HG03460 (cell line): ENCODE results near the gene AADACL3.
"Not testable (repeated sequence)": the region's sequence is repeated elsewhere in the genome, so short reads cannot be mapped to it uniquely, and the experiment has no call there.

Experiments used
- ATAC-seq: cut with Tn5 transposase; IDR thresholded peaks from one replicate; pipeline ENCODE4 v1.9.1; 2021; ENCODE audit not compliant: unreplicated experiment

AADACL3 gene, protein sequence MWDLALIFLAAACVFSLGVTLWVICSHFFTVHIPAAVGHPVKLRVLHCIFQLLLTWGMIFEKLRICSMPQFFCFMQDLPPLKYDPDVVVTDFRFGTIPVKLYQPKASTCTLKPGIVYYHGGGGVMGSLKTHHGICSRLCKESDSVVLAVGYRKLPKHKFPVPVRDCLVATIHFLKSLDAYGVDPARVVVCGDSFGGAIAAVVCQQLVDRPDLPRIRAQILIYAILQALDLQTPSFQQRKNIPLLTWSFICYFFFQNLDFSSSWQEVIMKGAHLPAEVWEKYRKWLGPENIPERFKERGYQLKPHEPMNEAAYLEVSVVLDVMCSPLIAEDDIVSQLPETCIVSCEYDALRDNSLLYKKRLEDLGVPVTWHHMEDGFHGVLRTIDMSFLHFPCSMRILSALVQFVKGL

DNA sequence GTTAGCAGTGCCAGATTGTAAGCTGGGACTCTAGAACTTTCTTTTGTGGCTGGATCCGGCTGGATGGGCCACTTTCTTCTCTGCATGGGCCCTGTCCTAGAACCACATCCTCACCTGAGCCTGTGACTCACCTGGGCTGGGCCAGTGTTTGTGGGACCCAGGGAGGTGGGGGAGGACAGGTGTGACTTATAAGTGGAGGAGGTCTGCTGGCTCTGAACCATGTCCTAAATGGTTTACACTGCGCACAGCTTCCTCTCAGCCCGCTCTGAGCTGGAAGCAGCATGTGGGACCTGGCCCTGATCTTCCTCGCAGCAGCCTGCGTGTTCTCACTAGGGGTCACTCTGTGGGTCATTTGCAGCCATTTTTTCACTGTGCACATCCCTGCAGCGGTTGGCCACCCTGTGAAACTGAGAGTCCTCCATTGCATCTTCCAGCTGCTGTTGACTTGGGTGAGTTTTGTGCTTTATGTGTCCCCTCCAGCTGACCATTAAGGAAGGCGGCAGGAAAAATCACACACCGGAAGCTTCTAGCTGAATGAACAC is at the start of gene AADACL3:
Gene AADACL3, plus strand, starts transcription at position 215 of the 542 bp plus-strand sequence. Its CDS starts 67 bp downstream, at position 282.
- no peak for ATAC-seq

DNA sequence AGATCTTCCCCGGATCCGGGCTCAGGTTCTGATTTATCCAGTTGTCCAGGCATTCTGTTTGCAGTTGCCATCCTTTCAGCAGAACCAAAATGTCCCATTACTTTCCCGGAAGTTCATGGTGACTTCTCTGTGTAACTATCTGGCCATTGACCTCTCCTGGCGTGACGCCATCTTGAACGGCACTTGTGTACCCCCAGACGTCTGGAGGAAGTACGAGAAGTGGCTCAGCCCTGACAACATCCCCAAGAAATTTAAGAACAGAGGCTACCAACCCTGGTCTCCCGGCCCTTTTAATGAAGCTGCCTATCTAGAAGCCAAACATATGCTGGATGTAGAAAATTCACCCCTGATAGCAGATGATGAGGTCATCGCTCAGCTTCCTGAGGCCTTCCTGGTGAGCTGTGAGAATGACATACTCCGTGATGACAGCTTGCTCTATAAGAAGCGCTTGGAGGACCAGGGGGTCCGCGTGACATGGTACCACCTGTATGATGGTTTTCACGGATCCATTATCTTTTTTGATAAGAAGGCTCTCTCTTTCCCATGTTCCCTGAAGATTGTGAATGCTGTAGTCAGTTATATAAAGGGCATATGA is 49.7 kb upstream of the AADACL3 start:
- ATAC-seq, result no peak

DNA sequence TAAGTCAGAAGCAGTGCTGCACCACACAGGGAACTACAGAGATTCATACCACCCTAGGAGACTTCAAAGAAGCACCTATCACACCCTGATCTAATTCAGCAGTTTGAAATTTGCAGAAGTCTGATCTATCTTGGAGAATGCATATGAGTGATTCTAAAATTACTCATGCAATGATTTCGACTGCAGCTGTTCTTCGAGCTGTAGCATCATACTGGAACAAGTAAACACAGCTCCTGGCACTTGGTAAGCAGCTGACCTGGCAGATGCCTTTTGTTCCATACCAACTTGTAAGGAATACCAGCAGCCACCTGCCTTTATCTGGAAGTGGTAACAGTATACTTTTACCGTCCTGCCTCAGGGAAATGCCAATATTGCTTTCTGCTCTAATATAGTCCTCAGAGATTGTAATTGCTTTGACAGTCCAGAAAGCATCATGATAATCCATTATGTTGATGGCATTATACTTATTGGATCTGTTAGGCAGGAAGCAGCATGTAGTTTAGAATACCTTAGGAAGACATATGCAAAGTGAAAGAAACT is 46.3 kb upstream of the AADACL3 start:
- no peak for ATAC-seq

- ATAC-seq, result no peak
These were observed 41.6 kb upstream of the AADACL3 start for GRCh38 chr1:12674358-12674757.

- ATAC-seq, result not testable (repeated sequence)
These were observed 39.8 kb upstream of the AADACL3 start for GRCh38 chr1:12676122-12676521.

DNA sequence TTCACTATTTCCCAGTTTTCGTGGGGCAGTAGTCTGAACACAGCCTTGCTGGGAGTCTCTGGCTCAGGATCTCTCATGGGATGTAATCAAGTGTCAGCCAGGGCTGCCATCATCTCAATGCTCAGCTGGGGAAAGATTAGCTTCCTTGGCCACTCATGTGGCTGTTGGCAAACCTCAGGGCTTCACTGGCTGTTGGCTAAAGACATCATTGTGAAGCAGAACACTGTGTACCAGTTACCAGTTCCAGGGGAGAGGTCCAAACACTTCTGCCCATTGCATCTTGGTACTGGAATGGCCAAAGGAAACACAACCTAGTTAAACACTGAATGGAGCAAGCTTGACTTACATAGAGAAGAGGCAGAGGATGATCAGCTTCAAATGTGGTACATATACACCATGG is 38.3 kb upstream of the AADACL3 start:
- no peak for ATAC-seq

DNA sequence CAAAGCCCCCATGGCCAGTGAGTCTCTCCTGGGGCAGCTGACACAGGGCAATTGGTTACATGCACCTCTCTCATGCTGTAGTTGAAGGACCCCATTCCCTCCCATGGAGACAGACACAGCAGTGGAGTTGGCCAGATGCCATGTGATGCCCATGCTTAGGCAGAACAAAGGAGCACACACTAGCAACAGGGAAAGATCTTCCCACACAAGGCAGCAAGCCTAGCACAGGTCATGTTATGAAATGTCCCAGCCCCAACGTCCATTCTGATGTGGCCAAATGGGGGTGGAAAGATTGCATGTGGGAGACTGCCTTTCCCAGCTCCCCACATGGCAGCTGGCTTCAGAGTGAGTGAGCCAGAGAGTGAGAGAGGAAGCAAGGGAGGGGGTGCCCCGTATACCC is 37.6 kb upstream of the AADACL3 start:
- no peak for ATAC-seq

- ATAC-seq, result no peak
These were observed 37.1 kb upstream of the AADACL3 start for GRCh38 chr1:12678820-12679219.

- no peak for ATAC-seq
These were observed 25.8 kb upstream of the AADACL3 start for GRCh38 chr1:12690156-12690555.

- ATAC-seq, result no peak
These were observed 22.7 kb upstream of the AADACL3 start for GRCh38 chr1:12692967-12693782.

DNA sequence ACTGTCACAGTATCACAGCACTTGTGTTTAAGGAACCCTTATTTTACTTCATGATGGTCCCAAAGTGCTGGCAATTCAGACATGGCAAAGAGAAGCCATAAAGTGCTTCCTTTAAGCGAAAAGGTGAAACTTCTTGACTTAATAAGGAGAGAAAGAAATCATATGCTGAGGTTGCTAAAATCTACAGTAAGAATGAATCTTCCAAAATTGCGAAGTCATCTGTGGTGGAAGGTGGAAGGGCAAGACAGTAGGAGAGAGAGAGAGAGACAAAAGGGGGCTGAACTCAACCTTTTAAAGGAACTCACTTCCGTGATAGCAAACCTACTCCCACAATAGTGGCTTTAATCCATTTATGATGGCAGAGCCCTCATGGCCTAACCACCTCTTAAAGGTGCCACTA is 19.3 kb upstream of the AADACL3 start:
- no peak for ATAC-seq

DNA sequence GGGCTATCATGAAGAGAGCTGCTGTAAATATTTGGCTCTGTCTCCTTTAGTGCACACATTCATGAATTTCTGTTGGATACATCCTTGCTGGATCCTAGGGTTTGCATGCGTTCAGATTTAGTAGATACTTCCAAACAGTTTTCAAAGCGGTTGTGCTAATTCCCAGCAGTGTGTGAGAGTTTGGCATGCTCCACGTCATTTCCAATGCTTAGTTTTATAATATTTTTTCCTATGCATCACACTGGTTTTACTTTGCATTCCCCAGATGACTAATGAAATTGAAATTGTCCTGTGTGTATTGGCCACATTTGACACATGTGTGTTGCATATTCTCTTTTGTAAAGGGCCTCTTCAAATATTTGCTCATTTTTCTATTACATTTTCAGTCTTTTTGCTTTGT is 18.5 kb upstream of the AADACL3 start:
- ATAC-seq, result no peak

DNA sequence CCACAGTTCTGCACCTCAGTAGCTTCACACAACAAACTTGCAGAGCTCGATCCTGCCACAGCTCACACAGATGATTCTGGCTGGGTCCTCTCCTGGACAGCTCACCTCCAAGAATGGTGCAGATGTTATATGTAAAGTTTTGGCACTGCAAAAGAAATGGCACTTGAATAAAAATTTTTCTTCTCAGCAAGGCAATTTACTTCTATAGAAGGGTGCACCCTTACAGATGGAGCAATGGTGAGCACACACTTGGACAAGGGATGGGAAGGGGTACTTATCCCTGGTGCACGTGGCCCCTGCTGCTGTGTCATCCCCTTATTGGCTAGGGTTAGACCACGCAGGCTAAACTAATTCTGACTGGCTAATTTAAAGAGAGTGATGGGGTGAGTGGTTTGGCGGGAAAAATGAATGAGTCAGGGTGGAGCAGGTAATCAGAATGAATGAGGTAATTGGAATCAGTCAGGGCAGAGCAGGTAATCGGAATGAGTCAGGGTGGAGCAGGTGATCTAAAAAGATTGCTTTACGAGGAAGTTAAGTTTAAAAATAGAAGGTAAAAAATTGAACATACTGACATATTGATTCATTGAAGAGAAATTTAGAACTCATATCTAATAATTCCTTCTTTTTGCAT is 12.0 kb upstream of the AADACL3 start:
- ATAC-seq, result no peak

DNA sequence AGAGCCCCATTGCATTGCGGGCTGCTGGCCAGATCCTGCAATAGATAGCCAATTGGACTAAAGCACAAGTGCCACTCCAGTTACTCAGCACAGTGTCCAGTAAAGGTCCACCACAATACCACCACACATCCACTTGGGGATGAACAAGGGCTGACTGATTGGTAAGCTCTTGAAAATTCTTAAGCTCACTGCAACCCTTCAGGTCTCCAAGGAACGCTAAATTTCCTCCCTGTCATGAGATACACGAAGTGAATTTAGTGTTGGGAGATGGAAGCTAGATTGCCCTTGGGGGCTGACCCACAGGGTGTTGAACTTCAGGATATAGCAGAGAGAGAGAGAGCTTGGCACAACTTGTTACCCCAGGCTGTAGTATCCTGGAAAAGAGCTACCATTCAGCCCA is 9.8 kb upstream of the AADACL3 start:
- no peak for ATAC-seq

DNA sequence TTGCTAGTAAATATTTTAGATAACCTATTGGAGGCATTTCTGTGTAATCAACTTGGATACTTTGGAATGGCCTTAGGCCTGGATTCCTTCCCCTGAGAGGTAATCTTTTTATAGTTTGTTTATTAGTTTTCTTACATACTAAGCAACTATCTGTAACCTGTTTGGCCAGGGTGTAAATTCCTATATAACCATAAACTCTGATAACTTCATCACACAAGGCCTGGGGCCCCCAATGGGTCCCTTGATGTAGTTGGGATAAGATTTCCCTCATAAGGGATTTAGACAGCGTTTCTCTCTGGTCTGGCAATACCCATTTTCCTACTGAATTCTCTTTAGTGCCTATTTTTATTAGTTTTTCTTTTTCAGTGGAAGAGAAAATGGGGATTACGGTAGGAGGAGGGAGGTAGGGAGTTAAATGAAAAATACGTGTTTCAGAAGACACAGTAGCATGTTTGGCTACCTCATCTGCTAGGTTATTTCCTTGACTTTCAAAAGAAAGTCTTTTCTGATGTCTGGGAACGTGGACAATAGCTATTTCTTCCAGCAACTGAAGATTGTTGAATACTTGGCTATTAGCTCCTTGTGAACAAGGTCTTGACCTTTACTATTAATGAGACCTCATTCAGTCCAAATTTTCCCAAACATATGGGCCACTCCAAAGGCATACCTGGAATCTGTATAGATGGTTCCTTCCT is 7.4 kb upstream of the AADACL3 start:
- ATAC-seq, result no peak

DNA sequence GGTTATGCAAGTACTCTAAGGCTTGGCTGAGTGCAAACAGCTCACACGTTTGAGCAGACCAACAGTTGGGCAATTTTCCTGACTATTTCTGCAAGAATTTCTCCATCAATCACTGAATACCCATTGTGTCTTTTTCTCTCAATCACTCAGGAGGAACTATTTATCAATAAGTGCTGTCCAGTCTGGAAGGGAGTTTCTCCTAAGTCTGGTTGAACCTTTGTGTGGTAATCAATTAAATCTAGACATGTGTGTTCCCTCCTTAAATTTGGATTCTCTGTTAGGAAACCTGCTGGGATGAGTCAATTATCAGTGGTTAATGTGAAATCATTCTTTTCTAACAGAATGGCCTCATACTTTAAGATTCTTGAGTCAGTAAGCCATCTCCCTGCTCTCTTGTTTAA is 6.8 kb upstream of the AADACL3 start:
- ATAC-seq, result no peak

GRCh38 chr1:12709696-12710095 is 6.2 kb upstream of the AADACL3 start:
- ATAC-seq, result no peak

GRCh38 chr1:12711536-12711935 is 4.4 kb upstream of the AADACL3 start:
- ATAC-seq, result no peak

DNA sequence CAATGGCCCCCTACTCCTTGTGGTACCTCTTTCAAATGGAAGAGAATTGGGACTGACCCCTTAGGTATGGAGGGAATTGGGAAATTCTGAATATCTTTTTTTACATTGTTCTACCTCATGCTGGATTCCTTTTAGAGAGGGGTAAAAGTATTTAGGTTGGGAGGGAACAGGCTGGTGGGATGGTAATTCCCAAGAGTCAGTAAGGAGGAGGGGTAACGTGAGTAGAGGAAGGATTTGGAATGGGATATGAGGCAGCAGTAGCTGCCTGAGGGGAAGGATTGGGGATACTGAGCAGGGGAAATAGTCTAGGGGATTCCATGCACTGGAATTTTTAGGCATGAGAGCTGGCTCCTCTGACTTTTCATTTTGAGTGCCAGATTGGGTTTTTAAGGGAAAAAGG is 3.8 kb upstream of the AADACL3 start:
- no peak for ATAC-seq

DNA sequence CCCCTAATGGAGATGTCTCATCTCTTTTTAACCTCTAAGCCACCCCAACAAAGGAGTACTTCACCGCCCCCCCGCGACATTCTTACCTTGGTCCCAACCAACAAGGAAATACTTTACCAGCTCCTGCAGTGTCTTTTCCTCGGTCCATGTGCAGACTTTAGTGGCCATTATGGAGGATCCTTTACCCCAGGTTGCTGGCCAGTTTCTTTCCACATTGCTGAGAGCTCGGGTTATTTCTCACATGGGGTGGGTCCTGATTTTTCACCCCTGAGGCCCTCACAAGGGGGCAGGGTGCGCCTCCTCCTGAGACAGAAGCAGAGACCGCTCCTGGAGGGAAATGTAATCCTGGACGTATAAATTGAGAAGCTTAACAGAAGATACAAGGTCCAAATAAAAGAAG is 3.0 kb upstream of the AADACL3 start:
- no peak for ATAC-seq
